Measurements from ENCODE around the gene ACAA1.

DNA sequence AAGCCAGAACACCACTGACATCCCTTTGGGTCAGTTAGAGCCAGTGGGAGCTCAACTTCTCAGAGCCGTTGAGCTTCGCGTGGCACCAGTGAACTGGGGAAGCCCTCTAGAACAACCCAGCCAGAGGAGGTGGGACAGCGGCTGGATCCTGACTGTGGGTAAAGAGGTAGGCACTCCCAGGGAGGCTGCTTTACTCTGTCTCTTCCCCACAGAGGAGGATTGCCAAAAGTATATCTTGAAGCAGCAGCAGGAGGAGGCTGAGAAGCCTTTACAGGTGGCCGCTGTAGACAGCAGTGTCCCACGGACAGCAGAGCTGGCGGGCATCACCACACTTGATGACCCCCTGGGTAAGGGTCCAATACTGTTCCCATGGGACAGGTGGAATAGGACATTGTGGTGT is 2.7 kb upstream of the ACAA1 start:
- TF ChIP-seq EZH2 (IDR thresholded peaks at IDR 0.05; ENCODE audit: low read depth) (no peak), CTCF (conservative IDR thresholded peaks at IDR 0.05) (no peak)
